Stimulated activated CD8-positive, alpha-beta memory T cell treated with anti-CD3 and anti-CD28 coated beads, Interleukin-2, amount 100 ng/mL, for 1 hour (primary cell): Measurements from ENCODE around the gene SSH2.
"Not testable (repeated sequence)": the region's sequence is repeated elsewhere in the genome, so short reads cannot be mapped to it uniquely, and the experiment has no call there.

Source experiments
- DNase-seq, 2 donors: peaks; one replicate each; pipeline ENCODE4 v3.0.0-alpha.2; 2020; ENCODE audit warnings: low read depth in 2 of 2

SSH2 gene

DNA sequence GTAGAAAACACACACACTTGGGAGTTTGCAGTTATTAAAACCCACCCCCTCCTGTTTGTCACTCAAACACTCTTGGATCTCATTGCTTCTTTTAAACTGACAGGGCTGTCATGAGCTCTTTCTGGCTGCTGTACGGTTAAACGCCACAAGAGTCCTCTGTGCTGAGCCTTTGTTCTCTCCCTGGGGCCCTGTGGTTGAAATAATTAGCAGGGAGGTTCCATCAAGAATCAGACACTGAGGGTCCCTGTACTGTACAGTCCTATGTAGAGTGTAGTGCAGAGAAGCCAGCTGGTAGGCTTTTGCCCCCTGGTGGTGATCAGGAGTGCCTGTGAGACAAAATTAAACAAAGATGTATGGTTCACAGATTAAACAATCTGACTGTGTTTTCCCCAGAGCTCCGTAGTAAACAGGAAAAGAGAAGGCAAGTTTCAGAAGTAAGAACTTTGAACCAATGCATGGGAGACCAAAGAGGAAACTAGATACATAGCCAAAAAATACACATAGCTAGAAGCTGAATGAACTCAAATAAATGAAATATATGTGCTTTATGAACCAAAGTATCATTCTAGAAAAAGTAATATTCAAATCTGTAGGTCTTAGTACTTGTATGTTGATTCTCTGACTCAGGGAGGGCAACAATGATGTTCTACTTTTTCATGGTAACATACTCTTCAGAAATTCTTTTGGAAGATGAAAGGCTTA lies 1.4 kb upstream of the SSH2 start:
- DNase-seq, result peak; percentile 43 to 53

DNA sequence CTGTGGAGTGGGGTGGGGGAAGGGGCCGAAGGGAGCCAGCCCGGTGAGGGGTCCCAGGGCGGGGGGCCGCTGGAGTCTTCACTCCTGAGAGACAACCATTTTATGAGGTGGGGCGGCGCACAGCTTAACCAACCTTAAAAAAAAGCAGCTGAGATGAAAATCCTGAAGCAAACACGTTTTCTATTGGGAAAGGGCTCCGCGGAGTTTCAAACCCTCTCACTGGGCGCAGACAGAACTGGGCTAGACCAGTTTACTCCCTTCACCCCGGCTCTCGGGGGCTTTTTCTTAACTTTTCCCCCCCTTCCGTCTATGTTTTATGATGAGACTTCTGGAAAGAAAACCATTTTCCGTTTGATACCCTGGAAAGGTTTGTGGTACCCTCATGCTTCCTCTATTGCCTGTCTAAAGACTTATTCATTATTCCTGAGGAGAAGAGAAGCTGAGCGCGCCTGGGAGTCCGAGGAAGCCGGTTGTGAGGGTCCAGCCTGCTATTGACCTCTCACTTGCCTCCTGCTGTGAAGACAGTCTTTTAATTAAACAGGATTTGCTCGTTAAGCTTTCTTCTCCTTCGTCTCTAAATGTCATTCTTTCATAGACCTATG lies 482 bp upstream of the SSH2 start:
- DNase-seq, result no peak

DNA sequence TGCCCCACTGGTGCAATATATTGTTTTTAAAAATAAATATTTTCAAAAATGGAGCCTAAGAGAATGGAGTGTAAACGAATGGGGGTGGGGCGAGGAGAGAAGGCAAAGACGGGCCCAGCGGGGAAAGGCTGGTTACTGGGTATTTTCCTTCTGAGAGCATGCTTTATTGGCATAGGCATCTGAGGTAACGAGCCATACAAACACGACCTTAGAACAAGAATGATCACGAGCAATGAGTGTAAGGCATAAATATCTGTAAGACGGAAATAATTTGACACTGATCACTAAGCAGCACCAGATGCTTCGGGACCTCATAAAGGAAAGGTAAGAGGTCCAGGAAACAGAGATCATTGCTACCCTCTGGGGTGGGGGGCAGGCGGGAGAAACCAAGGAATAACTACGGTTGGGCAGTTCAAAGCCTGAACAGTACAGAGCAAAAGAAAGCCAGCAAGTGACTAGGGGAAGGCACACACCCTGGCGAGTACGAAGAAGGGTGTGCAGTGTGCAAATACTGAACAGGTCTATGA lies 959 bp downstream of the SSH2 start:
- no peak for DNase-seq

GRCh38 chr17:29927546-29927945 lies 2.5 kb downstream of the SSH2 start:
- no peak for DNase-seq

DNA sequence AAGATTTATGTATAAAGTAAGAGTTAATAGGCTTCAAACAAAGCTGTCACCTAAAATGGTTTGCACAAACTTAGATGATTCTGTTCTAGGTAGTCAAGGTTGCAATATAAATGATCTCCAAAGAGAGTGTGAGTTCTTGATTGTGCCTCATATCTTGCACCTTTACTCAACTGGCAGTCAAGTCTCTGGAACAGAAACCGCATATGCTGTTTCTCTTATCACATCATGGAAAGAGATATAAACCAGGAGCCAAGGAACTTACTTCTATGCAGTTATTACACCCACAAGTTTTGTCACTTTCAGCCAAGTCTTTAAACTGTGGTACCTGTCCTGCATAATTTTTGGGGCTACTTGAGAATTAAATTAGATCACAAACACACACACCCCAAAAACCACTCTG lies 5.2 kb downstream of the SSH2 start:
- no peak for DNase-seq

- DNase-seq, result no peak
Observed at GRCh38 chr17:29918922-29919856, 10.8 kb downstream of the SSH2 start.

- DNase-seq, result no peak
Observed at GRCh38 chr17:29918016-29918415, 12.0 kb downstream of the SSH2 start.

GRCh38 chr17:29914819-29915537 lies 15.1 kb downstream of the SSH2 start:
- no peak for DNase-seq

DNA sequence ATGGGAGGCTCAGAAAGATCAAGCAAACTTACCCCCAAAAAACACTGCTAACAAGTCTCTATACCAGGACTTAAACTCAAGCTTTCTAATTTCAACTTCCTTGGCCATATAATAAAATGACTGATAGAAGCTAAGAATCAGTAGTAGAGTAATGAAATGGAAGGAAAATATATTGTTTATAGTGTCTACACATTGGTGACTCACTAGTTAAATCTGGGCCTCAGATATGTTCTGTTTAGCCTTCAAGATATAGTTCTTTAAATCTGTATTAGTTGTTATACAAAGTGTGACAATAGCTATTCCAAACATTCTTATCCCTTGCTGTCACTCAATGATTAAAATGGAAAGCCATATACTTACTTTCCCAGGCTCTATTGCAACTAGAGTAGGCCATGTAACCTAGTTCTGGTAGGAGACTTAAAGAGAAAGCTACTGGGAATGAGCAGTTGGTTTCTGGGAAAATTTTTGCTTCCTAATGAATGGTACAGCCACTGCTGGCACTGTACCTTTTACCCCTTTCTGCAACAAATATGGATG lies 18.3 kb downstream of the SSH2 start:
- DNase-seq, result no peak

- no peak for DNase-seq
Observed at GRCh38 chr17:29909236-29910003, 20.6 kb downstream of the SSH2 start.

DNA sequence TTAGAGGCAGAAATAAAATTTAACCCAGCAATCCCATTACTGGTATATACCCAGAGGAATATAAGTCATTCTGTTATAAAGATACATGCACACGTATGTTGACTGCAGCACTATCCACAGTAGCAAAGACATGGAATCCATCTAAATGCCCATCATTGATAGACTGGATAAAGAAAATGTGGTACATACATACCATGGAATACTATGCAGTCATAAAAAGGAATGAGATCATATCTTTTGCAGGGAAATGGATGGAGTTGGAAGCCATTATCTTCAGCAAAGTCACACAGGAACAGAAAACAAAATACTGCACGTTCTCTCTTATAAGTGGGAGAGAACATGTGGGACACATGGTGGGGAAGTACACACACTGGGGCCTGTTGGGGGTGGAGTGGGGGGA lies 23.1 kb downstream of the SSH2 start:
- no peak for DNase-seq

DNA sequence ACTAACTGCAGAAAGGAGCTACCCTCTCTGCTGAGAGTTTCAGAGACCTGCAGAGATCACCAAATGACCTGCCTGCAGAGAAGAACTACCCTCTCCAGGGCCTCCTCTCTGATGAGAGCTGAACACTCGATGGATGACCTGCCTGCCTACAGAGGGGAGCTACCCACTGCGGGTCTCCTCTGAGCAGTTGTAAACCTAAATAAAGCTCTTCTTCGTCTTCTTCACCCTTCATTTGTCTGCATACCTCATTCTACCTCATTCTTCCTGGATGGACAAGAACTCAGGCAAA lies 24.2 kb downstream of the SSH2 start:
- DNase-seq, result no peak

DNA sequence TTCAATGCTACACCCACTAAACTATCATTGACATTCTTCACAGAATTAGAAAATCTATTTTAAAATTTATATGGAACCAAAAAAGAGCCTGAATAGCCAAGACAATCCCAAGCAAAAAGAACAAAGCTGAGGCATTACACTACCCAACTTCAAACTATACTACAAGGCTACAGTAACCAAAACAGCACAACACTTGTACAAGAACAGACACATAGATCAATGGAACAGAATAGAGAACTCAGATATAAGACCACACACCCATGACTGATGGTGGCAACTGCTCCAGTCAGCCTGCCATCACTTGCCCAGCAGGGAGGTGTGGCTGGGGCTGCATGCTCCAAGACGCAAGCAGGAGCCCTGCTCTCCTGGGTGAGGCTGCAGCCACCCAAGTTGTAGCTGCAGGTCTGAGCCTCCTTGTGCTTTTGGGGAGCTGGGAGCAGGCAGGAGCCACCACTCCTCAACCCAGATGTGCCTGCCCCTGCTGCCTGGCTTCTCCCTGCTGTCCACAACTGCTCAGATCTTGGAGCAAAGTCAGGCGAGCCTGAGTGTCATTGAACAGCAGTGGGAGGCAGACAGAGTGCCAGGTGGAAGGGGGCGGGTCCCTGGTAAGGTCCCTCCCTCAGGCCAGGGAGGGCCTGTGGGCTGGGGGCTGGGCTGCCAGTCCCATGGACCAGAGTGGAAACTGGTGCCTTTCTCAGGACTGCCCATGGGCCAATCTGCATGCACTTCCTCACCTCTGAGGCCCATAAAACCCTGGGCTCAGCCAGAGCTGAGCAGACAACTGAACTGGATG lies 24.7 kb downstream of the SSH2 start:
- no peak for DNase-seq

- DNase-seq, result no peak
Observed at GRCh38 chr17:29903471-29903870, 26.6 kb downstream of the SSH2 start.

DNA sequence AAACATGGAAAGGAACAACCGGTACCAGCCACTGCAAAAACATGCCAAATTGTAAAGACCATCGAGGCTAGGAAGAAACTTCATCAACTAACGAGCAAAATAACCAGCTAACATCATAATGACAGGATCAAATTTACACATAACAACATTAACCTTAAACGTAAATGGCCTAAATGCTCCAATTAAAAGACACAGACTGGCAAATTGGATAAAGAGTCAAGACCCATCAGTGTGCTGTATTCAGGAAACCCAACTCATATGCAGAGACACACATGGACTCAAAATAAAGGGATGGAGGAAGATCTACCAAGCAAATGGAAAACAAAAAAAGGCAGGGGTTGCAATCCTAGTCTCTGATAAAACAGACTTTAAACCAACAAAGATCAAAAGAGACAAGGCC lies 32.9 kb downstream of the SSH2 start:
- DNase-seq, result not testable (repeated sequence)

DNA sequence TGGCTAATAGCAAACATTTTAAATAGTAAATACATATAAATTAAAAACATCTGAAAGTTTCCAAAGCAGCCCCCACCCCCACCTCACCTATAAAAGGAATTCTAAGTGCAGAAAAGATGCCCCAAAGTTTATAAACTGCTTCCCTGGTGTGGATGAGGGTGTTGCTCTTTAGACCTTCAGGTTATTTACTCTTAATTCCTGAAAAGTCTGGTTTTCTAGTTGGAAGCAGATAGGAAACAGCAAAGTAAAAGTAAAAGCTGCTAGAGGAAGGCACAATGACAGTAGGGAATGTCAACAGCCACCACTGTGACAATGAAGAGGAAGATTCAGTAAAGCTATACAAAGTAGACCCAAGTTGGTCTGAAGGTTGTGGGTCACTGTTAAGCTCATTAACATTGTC lies 37.8 kb downstream of the SSH2 start:
- no peak for DNase-seq

DNA sequence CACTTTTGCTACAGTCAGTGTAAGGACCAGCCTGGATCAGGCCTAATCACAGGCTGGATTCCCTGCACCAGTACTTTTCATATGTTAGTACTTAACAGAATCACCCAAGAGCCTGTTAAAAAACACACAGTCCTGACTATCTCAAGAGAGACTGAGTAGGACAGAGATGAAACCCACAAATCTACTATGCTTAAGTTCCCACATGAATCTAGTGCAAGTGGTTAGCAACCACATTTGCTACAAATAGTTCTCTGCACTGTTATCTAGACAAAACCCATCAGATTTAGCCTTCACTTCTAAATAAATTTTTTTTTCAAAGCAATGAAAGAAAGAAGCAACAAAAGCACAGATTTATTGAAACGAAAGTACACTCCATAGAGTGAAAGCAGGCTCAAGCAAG lies 38.9 kb downstream of the SSH2 start:
- DNase-seq, result no peak

DNA sequence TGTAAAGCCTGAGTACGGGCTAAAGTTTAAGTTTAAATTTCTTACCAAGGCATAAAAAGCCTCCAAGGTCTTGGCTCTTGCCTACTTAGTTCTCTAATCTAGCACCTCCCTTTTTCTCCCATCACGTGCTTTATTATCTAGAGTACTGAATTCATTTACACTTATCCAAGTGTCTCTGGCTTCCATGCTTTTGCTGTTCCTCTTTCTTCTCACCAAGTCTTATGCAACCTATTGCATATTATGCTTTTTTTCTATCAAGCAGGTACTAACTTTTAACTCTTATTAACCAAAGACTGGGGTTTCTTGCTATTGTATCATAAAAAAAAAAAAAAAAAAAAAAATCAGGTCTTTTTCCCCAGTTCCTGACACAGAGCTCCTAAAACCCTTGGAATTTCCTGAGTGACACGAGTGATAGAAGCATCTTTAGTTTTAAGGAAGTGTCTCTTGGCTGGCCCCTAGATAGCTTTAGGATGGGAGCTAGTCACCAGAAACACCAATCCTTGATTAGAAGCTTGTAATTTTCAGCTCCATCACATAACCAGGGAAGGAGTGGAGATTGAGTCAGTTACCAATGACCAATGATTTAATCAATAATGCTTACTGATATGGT lies 44.9 kb downstream of the SSH2 start:
- DNase-seq, result no peak

DNA sequence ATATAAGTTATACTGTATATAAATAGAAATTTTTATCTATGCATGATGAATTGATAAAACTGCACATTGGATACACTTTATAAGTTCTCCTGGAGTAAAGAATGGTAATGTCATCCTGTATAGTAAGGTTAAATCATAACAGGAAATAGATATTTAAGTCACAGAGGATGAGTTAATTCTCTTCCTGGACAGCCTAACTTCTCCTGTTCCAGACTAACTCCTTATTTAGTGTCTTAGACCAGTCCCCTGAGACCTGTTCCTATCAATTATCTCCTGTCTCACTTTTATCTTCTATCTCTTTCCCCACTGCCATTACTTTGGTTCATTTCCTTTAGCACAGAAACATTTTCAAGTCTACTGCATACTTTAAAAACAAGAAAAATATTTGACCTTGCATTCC lies 46.5 kb downstream of the SSH2 start:
- DNase-seq, result no peak

DNA sequence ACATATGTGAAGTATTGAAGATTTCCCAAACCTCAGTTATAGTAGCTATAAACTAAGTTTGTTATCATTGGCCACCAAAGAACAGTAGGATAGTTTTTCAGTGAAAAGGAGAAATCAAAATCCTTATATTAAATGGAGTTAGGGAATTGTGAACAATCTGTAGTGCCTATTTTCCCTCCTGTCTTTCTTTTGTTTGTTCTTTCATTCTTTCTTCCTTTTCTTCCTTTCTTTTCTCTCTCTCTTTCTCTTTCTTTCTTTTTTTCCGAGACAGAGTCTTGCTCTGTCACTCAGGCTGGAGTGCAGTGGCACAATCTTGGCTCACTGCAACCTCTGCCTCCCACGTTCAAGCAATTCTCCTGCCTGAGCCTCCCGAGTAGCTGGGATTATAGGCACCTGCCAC lies 48.8 kb downstream of the SSH2 start:
- no peak for DNase-seq
